K562 (cell line): ENCODE results near the gene GUCY2C. TPM values are rescaled to one million over a fixed set of nuclear protein-coding genes. Genes with fewer than 3 reads are reported as not detected.

Source experiments
- ATAC-seq: fragments of 200-7000 bp; cut with Tn5 transposase; 3 replicates; pipeline ENCODE4 v1.9.1; 2020; ENCODE audit warnings: moderate library complexity
- BruUV-seq: library from RNA; stranded (reverse); fragments of 400-500 nt; replicated peaks from 2 replicates; lab custom pipeline; 2021; lab: Mats Ljungman, UMichigan
- CTCF ChIA-PET: fragments of 300-600 bp; formaldehyde crosslinking; extraction: SDS; loops from one replicate; lab custom pipeline; 2021; ENCODE audit warnings: low intra/inter-chr PET ratio; lab: Yijun Ruan, JAX
- POLR2A ChIA-PET: fragments of 300-600, 350-650 bp; sonication (Branson Sonifier 250); formaldehyde crosslinking; extraction: SDS; loops from one replicate; lab custom pipeline; 2021; ENCODE audit warnings: antibody characterized with exemption, inconsistent platforms; lab: Yijun Ruan, JAX
- DNase-seq, 4 experiments: peaks; one replicate each; pipeline versions ENCODE4 v3.0.0 to v3.0.0-alpha.2; 2011 to 2018; ENCODE audit warnings: low spot score in 3 of 4, mixed read lengths in 3 of 4; ENCODE audit errors: extremely low read depth in 1 of 4
- FAIRE-seq: peaks from 2 replicates; lab custom pipeline; 2011; peaks lifted over from hg19 to GRCh38; lab: Jason Lieb, UNC
- H2AFZ ChIP-seq: 2 replicates; pipeline ENCODE4 v1.6.0; 2011; ENCODE audit warnings: low read depth, low read length, control low read depth, inconsistent platforms
- H3K27ac ChIP-seq: fragments of 200-600 bp; 3 replicates; pipeline ENCODE4 v1.8.0; 2011; ENCODE audit warnings: low read depth, mild to moderate bottlenecking, control low read depth, inconsistent platforms, low read length, moderate library complexity, mixed read lengths; ENCODE audit errors: extremely low read depth
- H3K27me3 ChIP-seq, 2 experiments: fragments of 300-600 bp in 1 of 2; 2 replicates in 1 of 2; 3 replicates in 1 of 2; pipeline versions ENCODE4 v1.6.0 to v1.8.0; 2011; ENCODE audit warnings: inconsistent platforms in 2 of 2, low read length in 2 of 2, mild to moderate bottlenecking in 1 of 2, mixed read lengths in 1 of 2, moderate library complexity in 1 of 2; ENCODE audit not compliant: control insufficient read depth in 2 of 2, insufficient read depth in 2 of 2
- H3K36me3 ChIP-seq: fragments of 300-600 bp; 3 replicates; pipeline ENCODE4 v1.8.0; 2011; ENCODE audit warnings: mild to moderate bottlenecking, low read length, inconsistent platforms; ENCODE audit not compliant: control insufficient read depth, insufficient read depth
- H3K4me1 ChIP-seq, 2 experiments: fragments of 200-600 bp in 1 of 2; replicated peaks in 1 of 2; 2 replicates in 1 of 2; 3 replicates in 1 of 2; pipeline versions ENCODE4 v1.5.1 to v1.8.0; 2011; ENCODE audit warnings: inconsistent platforms in 2 of 2, low read length in 2 of 2, mild to moderate bottlenecking in 1 of 2, mixed read lengths in 1 of 2, moderate library complexity in 1 of 2; ENCODE audit not compliant: control insufficient read depth in 2 of 2, insufficient read depth in 2 of 2
- H3K4me2 ChIP-seq: 2 replicates; pipeline ENCODE4 v1.6.1; 2011; ENCODE audit warnings: low read length, control low read depth, inconsistent platforms, mixed read lengths; ENCODE audit not compliant: insufficient read depth
- H3K4me3 ChIP-seq: fragments of 200-600 bp; sonication (generic), shearing (Covaris generic); 2 replicates; pipeline ENCODE4 v1.5.1; 2016; ENCODE audit warnings: control low read depth, inconsistent platforms
- H3K79me2 ChIP-seq: fragments of 200-600 bp; 3 replicates; pipeline ENCODE4 v1.8.0; 2011; ENCODE audit warnings: low read length, inconsistent platforms; ENCODE audit not compliant: control insufficient read depth, insufficient read depth
- H3K9ac ChIP-seq, 2 experiments: 2 replicates each; pipeline versions ENCODE4 v1.6.0 to v1.6.1; 2011; ENCODE audit warnings: low read depth in 2 of 2, low read length in 2 of 2, control low read depth in 1 of 2, inconsistent platforms in 1 of 2, mild to moderate bottlenecking in 1 of 2, mixed read lengths in 1 of 2; ENCODE audit not compliant: insufficient read depth in 1 of 2
- H3K9me1 ChIP-seq: one replicate; pipeline ENCODE4 v1.6.0; 2011; ENCODE audit warnings: inconsistent platforms, mild to moderate bottlenecking, low read length, moderate library complexity; ENCODE audit not compliant: control insufficient read depth, insufficient read depth
- H3K9me3 ChIP-seq: replicated peaks from 2 replicates; pipeline ENCODE4 v1.5.1; 2011; ENCODE audit warnings: low read depth, low read length, inconsistent platforms; ENCODE audit not compliant: control insufficient read depth, insufficient read depth
- H4K20me1 ChIP-seq: replicated peaks from 2 replicates; pipeline ENCODE4 v1.6.1; 2011; ENCODE audit warnings: low read length, inconsistent platforms, mixed read lengths; ENCODE audit not compliant: control insufficient read depth, insufficient read depth
- C11orf30 ChIP-seq: fragments of 450-650 bp; IDR thresholded peaks from 2 replicates; pipeline ENCODE4 v1.6.1; 2016; ENCODE audit warnings: low read depth, mild to moderate bottlenecking
- CAMTA2 ChIP-seq: fragments of 250-450 bp; sonication (Bioruptor Pico); conservative IDR thresholded peaks from 2 replicates; pipeline ENCODE4 v1.5.1; 2022
- CREM ChIP-seq: IDR thresholded peaks from 2 replicates; pipeline ENCODE4 v1.6.1; 2014; ENCODE audit warnings: antibody characterized with exemption, low read depth
- DEAF1 ChIP-seq: fragments of 450-650 bp; formaldehyde crosslinking; IDR thresholded peaks from 2 replicates; pipeline ENCODE4 v1.4.0; 2020; ENCODE audit warnings: mild to moderate bottlenecking, moderate library complexity
- DPF2 ChIP-seq: fragments of 450-650 bp; IDR thresholded peaks from 2 replicates; pipeline ENCODE4 v1.6.1; 2016
- ILK ChIP-seq: fragments of 450-650 bp; IDR thresholded peaks from 2 replicates; pipeline ENCODE4 v1.6.1; 2016; ENCODE audit warnings: missing genetic modification characterization, low read depth, mild to moderate bottlenecking, missing compliant biosample characterization, moderate library complexity, borderline replicate concordance
- MTA3 ChIP-seq: fragments of 450-650 bp; formaldehyde crosslinking; IDR thresholded peaks from 2 replicates; pipeline ENCODE4 v1.6.1; 2017; ENCODE audit warnings: mild to moderate bottlenecking, borderline replicate concordance
- NFIX ChIP-seq: fragments of 250-450 bp; sonication (Bioruptor Pico); IDR thresholded peaks from 2 replicates; pipeline ENCODE4 v1.4.0; 2020; ENCODE audit warnings: low read depth, mild to moderate bottlenecking, moderate library complexity
- RBM15 ChIP-seq: fragments of 200-400 bp; formaldehyde crosslinking; IDR thresholded peaks from 2 replicates; pipeline ENCODE4 v1.6.1; 2018; ENCODE audit warnings: mild to moderate bottlenecking, low read length, moderate library complexity; ENCODE audit not compliant: insufficient read depth
- SIX5 ChIP-seq, 2 experiments: IDR thresholded peaks; 2 replicates each; pipeline ENCODE4 v1.6.1; 2011; ENCODE audit warnings: low read length in 2 of 2, borderline replicate concordance in 1 of 2, low read depth in 1 of 2, mild to moderate bottlenecking in 1 of 2, moderate library complexity in 1 of 2; ENCODE audit not compliant: insufficient read depth in 1 of 2
- SMARCA5 ChIP-seq: fragments of 450-650 bp; IDR thresholded peaks from 2 replicates; pipeline ENCODE4 v1.6.1; 2016
- SP2 ChIP-seq: IDR thresholded peaks from 2 replicates; pipeline ENCODE4 v1.6.1; 2011; ENCODE audit warnings: mild to moderate bottlenecking, low read depth, low read length, moderate library complexity; ENCODE audit not compliant: poor library complexity, severe bottlenecking; ENCODE audit errors: extremely low read depth
- TRIM25 ChIP-seq: fragments of 450-650 bp; IDR thresholded peaks from 2 replicates; pipeline ENCODE4 v1.7.0; 2016; ENCODE audit warnings: borderline replicate concordance
- TSHZ1 ChIP-seq: fragments of 250-450 bp; sonication (Bioruptor Pico); IDR thresholded peaks from 2 replicates; pipeline ENCODE4 v1.4.0; 2020; ENCODE audit warnings: mild to moderate bottlenecking, moderate library complexity
- ZKSCAN8 ChIP-seq: fragments of 200-800 bp; sonication (Bioruptor generic); IDR thresholded peaks from 2 replicates; pipeline ENCODE4 v1.6.1; 2016; ENCODE audit warnings: missing genetic modification characterization, missing compliant biosample characterization
- ZNF140 ChIP-seq: fragments of 250-450 bp; sonication (Bioruptor Pico); IDR thresholded peaks from 2 replicates; pipeline ENCODE4 v1.8.0; 2021; ENCODE audit warnings: moderate library complexity, mild to moderate bottlenecking, inconsistent platforms
- ZNF232 ChIP-seq: sonication (generic); formaldehyde crosslinking; IDR thresholded peaks from 2 replicates; pipeline ENCODE4 v1.8.0; 2022; ENCODE audit warnings: mild to moderate bottlenecking, missing genetic modification reagents
- WGBS: fragments of 100-300 bp; shearing (Covaris generic); methylation state at CpG from one replicate; pipeline ENCODE4 v1.1.6; 2016; ENCODE audit warnings: low coverage, mixed read lengths; ENCODE audit not compliant: insufficient coverage; ENCODE audit errors: missing lambda C conversion rate; 5-methylcytosine and 5-hydroxymethylcytosine counted together
- in situ Hi-C: fragments of 300-500 bp; cut with MboI; formaldehyde crosslinking; loops from 4 replicates; pipeline ENCODE4 v1.15.0; 2018; ENCODE audit warnings: inconsistent platforms, mixed read lengths
- intact Hi-C: fragments of 100-400 bp; cut with micrococcal nuclease; formaldehyde crosslinking; loops from 2 replicates; pipeline ENCODE4 v1.14.2; 2022
- polyA plus RNA-seq, 8 experiments: library from polyadenylated mRNA; depleted of rRNA in 4 of 8; stranded (reverse) in 5 of 8; unstranded in 3 of 8; fragments of >200 nt; fragmentation: Nextera tagmentation in 2 of 8; fragmentation: Illumina TruSeq in 1 of 8; extraction: Ambion mirVana in 2 of 8; extraction: Trizol in 1 of 8; gene quantifications; 2 replicates each; pipeline versions ENCODE4 v1.2.1 to v1.2.3, GENCODE V29; 2011 to 2014; ENCODE audit warnings: inconsistent platforms in 1 of 8, missing spikeins in 1 of 8
- total RNA-seq, 7 experiments: library from RNA; depleted of rRNA in 6 of 7; stranded (reverse); fragments of >200 nt in 6 of 7; fragmentation: Illumina TruSeq in 2 of 7; extraction: Trizol in 2 of 7; gene quantifications; 2 replicates each; pipeline versions ENCODE4 v1.2.1 to v1.2.3, GENCODE V29; 2011 to 2021; ENCODE audit warnings: low replicate concordance in 1 of 7

The GUCY2C gene
- total and polyA plus RNA-seq, 9 of the 15 experiments (the other 6 are each of a cell fraction or from before 2014, with no cell fraction given), result 0.01 to 0.05 (median 0.04) TPM; not detected in 6

- ChIA-PET POLR2A (no interaction called here), CTCF (no interaction called here)
- H3K9me3 ChIP-seq, result no peaks in the 10 kb centered on the region
- H4K20me1 ChIP-seq, result no peaks in the 10 kb centered on the region
- no peak overlapping the region for H3K27ac ChIP-seq
- no peaks in the 10 kb centered on the region for H3K79me2 ChIP-seq
- intact Hi-C loops, result loop anchor here (10.0 kb wide), 1 partner anchor 387 kb away; no protein-coding TSS in a partner anchor
- no peaks in the 10 kb centered on the region for H3K9me1 ChIP-seq
- no peak overlapping the region for H2AFZ ChIP-seq
- BruUV-seq, result no TSS peak
- no peak overlapping the region for H3K9ac ChIP-seq
- no peaks in the 10 kb centered on the region for H3K36me3 ChIP-seq
- no peak overlapping the region for H3K4me2 ChIP-seq
- 4% methylated on average over 3 of the region's 3 CpGs for WGBS
- ATAC-seq (no peak), FAIRE-seq (no peak), DNase-seq (no peak)
- H3K27me3 ChIP-seq, result no peaks in the 10 kb centered on the region
- no peaks in the 10 kb centered on the region for H3K4me1 ChIP-seq
- H3K4me3 ChIP-seq, result no peak overlapping the region
- in situ Hi-C loops, result no loop called here
- TF ChIP-seq ZKSCAN8 (CRISPR knock-in tag) (no peak), ZNF232 (CRISPR knock-in tag) (no peak), ILK (tag) (no peak), DPF2 (no peak), RBM15 (no peak), SIX5 (IDR thresholded peaks at IDR 0.05; ENCODE audit: borderline replicate concordance in 1 of 2, insufficient read depth in 1 of 2, low read depth in 1 of 2, low read length in 2 of 2) (no peak), TRIM25 (no peak), ZNF140 (CRISPR knock-in tag) (no peak), CAMTA2 (no peak), CREM (no peak), MTA3 (no peak), SMARCA5 (no peak), NFIX (no peak), SP2 (no peak), C11orf30 (no peak), TSHZ1 (CRISPR knock-in tag) (no peak), DEAF1 (CRISPR knock-in tag) (no peak)
Observed at GRCh38 chr12:14621826-14622225, 74.6 kb downstream of the GUCY2C start.
